ENCODE results near the gene PLEKHH2. TPM values are rescaled to one million over a fixed set of nuclear protein-coding genes. Genes with fewer than 3 reads are reported as not detected.

PLEKHH2 gene
- total RNA-seq, result under 0.01 and 0.09 TPM in 2 replicates

DNA sequence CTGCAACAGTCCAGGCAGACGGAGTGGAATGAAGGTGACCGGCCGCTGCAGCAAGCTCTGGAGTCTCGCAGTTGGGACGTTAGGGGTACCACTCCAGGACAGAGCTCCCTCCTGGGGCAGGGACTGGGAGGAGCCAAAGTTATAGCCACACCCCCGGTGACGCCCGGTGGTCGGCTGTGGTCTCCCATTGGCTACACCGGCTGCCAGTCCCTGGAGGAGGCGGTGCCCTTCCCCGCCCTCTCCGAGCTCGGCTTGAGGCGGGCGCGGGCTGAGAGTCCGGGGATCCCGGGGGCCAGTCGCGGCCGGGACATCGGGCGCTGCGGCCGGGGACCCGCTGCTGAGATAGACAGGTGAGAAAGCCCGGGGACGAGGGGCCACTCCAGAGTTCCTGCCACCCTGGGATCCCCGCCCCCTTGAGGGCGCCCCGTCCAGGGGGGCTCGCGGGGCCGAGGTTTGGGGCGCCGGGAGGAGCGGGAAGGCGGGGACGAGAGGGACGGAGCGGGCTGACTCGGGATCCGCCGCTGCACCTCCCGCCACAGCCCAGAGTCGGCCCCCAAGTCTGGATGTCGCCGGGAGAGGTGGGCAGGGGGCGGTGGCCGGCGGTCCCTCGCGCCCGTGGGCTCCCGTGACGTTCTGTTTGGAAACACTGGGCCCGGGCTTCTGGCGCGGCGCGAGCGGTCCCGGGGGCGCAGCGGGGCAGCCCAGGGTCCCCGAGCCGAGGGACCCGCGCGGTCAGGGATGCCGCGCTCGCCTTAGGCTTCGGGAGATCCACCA, at the start of gene PLEKHH2:
Gene PLEKHH2, plus strand, starts transcription at position 231 of the 774 bp plus-strand sequence. CDS start 7,414 bp downstream, outside the sequence.

DNA sequence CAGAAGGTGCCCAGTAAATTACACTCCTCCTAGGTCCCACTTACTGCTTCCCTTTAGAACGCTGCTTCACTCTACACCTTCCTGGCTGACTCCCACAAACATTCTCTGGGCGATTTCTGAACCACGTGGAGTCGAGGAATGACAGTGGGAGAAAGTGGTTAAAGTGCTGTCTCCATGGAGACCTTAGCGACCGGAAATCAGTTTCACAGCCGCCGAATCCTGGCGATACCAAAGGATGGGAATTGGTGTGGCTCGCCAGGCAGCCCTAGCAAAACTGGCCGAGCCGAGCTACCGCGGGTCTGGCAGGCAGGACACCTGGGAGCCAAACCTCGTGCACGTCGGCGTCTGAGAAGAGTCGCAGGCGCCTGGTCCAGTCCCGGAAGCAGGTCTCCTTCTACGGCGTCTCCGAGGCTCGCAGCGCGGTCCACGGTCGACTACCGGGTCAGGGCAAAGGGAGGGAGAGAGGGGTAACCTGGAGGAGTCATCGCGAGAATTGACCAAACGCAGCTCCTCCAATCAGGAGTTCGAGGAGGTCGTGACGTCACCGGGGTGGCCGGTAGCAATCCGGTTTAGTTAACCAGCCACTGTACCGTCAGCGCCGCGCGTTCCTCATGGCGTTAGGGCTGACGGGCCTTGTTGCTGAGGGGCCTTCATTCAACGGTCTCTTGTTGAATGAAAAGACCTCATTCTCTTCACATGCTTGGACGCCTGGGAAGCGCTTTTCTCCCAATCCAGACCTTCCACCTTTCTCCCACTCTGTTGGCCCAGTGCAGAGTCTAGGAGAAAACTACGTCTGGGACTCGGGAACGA, 41.3 kb upstream of the PLEKHH2 start, which contains the start of gene THADA:
Gene THADA, minus strand, starts transcription at position 436 of the 810 bp plus-strand sequence. CDS start 3,646 bp downstream, outside the sequence.

DNA sequence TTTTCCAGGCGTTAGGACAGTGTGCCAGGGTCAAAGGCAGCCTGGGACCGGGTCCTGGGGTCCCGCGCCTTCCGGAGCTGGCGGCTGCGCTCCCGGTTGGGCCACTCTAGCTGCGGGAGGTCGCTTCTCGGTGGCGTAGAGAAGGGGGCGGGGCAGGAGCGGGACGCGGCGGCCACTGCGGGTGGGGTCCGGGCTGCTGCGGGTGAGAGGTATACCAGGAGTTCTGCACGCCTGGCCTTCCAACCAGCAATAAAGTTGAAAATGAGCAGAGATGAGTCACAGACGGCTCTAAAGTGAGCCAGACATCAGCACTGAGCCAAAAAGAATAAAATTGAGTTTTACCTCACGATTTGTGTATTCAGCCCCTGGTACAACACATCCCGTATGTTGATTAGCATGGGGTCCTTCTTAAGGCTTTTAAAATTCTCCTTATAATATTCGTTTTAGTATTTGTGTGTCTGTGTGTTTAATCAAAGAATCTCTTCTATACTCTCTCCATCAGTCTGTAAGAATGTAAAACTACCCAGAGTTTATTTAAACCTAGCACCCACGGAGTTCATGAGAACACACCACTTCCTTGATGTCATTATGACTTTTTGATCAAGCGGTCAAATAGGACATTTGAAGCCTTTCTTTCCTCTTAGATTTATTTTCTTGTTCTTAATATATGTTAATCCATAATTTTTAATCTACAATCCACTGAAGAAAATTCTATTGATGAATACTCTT, 39.4 kb downstream of the PLEKHH2 start, which contains the start of gene C1GALT1C1L:
Gene C1GALT1C1L, minus strand, starts transcription at position 108 of the 729 bp plus-strand sequence. Its CDS starts 107 bp downstream, at position 1.

DNA sequence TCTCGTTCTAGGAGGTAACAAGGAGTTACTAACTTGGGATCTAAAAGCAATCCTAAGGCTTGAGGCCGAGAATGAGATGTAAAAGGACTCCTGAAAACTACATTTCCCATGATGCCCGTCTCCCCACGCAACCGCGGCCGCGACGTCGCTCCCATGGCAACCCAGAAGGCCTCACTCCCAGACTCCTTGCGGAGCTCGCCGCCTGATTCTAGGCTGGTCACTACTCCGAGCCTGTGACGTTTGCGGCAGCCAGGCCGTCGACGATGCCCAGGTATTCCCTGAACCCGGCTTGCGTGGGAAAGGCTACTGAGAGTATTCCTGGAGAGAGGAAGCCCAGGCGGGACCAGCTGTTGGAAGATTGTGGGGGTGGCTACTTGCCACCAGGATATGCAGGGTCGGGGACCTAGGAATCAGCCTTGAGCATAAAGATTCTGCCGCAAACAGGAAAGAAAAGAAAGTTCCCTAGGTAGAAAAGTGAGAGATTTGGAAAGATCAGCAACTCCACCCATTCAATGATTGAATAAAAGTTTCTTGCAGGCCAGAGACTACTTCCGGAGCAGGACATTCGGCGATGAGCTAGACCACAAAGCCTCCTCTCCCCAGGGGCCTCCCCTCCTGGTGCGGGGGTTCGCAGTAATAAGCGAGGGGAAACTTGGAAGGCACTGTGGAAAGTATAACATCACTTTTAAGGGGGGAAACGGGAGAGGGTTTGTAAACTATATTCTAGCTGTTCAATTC, 137.0 kb downstream of the PLEKHH2 start, which contains the start of gene DYNC2LI1:
Gene DYNC2LI1, plus strand, starts transcription at position 164 of the 738 bp plus-strand sequence. Its CDS starts 100 bp downstream, at position 264.

Other genes starting within 250 kb of the PLEKHH2 start
- gene THADA, start 41.2 kb upstream of the PLEKHH2 start, total RNA-seq, result 16.9 and 24.7 TPM in 2 replicates
- 0.09 TPM in 1 of 2 replicates, not detected in the other for gene C1GALT1C1L, start 39.2 kb downstream of the PLEKHH2 start, total RNA-seq
- gene DYNC2LI1, start 136.8 kb downstream of the PLEKHH2 start, total RNA-seq, result 9.0 and 14.4 TPM in 2 replicates
- not detected in 2 replicates for gene ABCG5, start 201.6 kb downstream of the PLEKHH2 start, total RNA-seq
- not detected in 2 replicates for gene ABCG8, start 201.7 kb downstream of the PLEKHH2 start, total RNA-seq